Sigmoid colon (tissue), 7 donors: ENCODE measurements around the gene TMEM14B. TPM values are rescaled to one million over a fixed set of nuclear protein-coding genes. Genes with fewer than 3 reads are reported as not detected.

ENCODE experiments used
- DNase-seq: peaks from one replicate; pipeline ENCODE4 v3.0.0-alpha.2; 2019
- H3K27ac ChIP-seq, 4 donors: fragments of 200-600 bp; sonication (generic); one replicate each; pipeline ENCODE4 v1.5.1; 2016 to 2019; ENCODE audit warnings: mild to moderate bottlenecking in 1 of 4
- H3K27me3 ChIP-seq, 3 donors: fragments of 200-600 bp; sonication (generic); one replicate each; pipeline ENCODE4 v1.5.1; 2019; ENCODE audit warnings: mild to moderate bottlenecking in 1 of 3
- H3K36me3 ChIP-seq, 4 donors: fragments of 200-600 bp; sonication (generic); one replicate each; pipeline ENCODE4 v1.5.1; 2016 to 2019
- H3K4me1 ChIP-seq, 4 donors: fragments of 200-600 bp; sonication (generic); one replicate each; pipeline ENCODE4 v1.5.1; 2017 to 2019
- H3K4me3 ChIP-seq, 4 donors: fragments of 200-600 bp; sonication (generic); one replicate each; pipeline ENCODE4 v1.5.1; 2017 to 2019; ENCODE audit warnings: mild to moderate bottlenecking in 2 of 4, moderate library complexity in 1 of 4
- H3K9me3 ChIP-seq, 4 donors: fragments of 200-600 bp in 3 of 4; sonication (generic) in 3 of 4; one replicate each; pipeline versions ENCODE4 v1.5.1 to v1.6.1; 2013 to 2019
- CTCF ChIP-seq, 4 experiments: fragments of 450-650 bp in 3 of 4; fragments of 200-600 bp in 1 of 4; IDR thresholded peaks; one replicate each; pipeline ENCODE4 v1.5.1; 2016 to 2019; ENCODE audit warnings: antibody characterized with exemption in 4 of 4, mild to moderate bottlenecking in 3 of 4, moderate library complexity in 2 of 4
- EP300 ChIP-seq, 4 donors: sonication (generic); formaldehyde crosslinking; IDR thresholded peaks; one replicate each; pipeline ENCODE4 v1.6.1; 2017; ENCODE audit warnings: antibody characterized with exemption in 4 of 4
- POLR2A ChIP-seq, 2 donors: fragments of 450-650 bp; IDR thresholded peaks; one replicate each; pipeline ENCODE4 v1.6.1; 2016; ENCODE audit warnings: antibody characterized with exemption in 2 of 2, mild to moderate bottlenecking in 2 of 2, moderate library complexity in 2 of 2
- POLR2AphosphoS5 ChIP-seq, 4 donors: sonication (generic); formaldehyde crosslinking; IDR thresholded peaks; one replicate each; pipeline ENCODE4 v1.6.1; 2017; ENCODE audit warnings: antibody characterized with exemption in 4 of 4
- WGBS, 2 donors: extraction: QIAGEN DNeasy Blood & Tissue Kit; methylation state at CpG; one replicate each; pipeline ENCODE4 v1.1.7; 2013; 5-methylcytosine and 5-hydroxymethylcytosine counted together
- intact Hi-C: fragments of 100-400 bp; cut with DNase I; formaldehyde crosslinking; loops from one replicate; pipeline ENCODE4 v1.15.1; 2023
- polyA plus RNA-seq, 3 donors: library from polyadenylated mRNA; stranded (reverse); fragments of 200-250 nt; gene quantifications; one replicate each; pipeline ENCODE4 v1.2.3, GENCODE V29; 2013
- small RNA-seq, 3 donors: library from RNA; depleted of rRNA; stranded (forward); fragments of <200 nt; gene quantifications; one replicate each; pipeline ENCODE3, GENCODE V24; 2016
- total RNA-seq, 4 donors: library from RNA; depleted of rRNA; stranded (reverse); fragments of >200 nt; gene quantifications; one replicate each; pipeline ENCODE4 v1.1.0, GENCODE V29; 2016
- donor health status: healthy with polysubstance abuse.
- donor health status: Bipolar disorder and iron deficiency.
- donor health status: healthy.

Gene TMEM14B
- total and polyA plus RNA-seq, 7 donors = 51.5 to 124 (median 79.8) TPM

DNA sequence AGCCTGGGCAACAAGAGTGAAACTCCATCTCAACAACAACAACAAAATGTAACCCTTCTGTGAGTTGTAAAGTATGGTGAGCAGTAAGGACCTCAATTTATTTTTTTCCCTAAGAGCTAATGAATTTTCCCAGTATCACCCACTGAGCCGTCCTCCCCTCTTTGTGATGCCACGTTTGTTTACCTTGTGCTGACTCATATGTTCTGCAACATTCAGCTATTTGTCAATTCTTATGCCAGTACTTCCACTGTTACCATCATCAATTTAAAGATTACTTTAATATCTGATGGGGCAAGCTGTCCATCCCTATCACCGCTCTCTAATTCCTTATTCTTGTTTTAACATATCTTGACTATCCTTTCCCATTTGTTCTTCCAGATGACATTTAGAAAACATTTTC lies 53.2 kb downstream of the TMEM14B start:
- Histone ChIP-seq H3K4me3 (no peak overlapping the region), H3K9me3 (no peaks in the 10 kb centered on the region), H3K36me3 (no peaks in the 10 kb centered on the region), H3K27ac (no peak overlapping the region), H3K27me3 (no peaks in the 10 kb centered on the region), H3K4me1 (no peaks in the 10 kb centered on the region)
- intact Hi-C loops = loop anchor here (1.0 to 2.0 kb wide), 2 partner anchors 106 to 291 kb away; partner anchors contain the start of genes C6orf52 and PAK1IP1
- no peak for TF ChIP-seq EP300 (IDR thresholded peaks at IDR 0.05)
- TF ChIP-seq POLR2AphosphoS5 (IDR thresholded peaks at IDR 0.05) = no peak
- no peak for TF ChIP-seq CTCF (IDR thresholded peaks at IDR 0.05)
- TF ChIP-seq POLR2A (IDR thresholded peaks at IDR 0.05) = no peak
- no peak for DNase-seq
- WGBS, 2 donors = 59 to 74% methylated on average over 3 of the region's 3 CpGs

- Histone ChIP-seq H3K27me3 (no peaks in the 10 kb centered on the region), H3K9me3 (no peaks in the 10 kb centered on the region), H3K4me3 (no peak overlapping the region), H3K4me1 (no peaks in the 10 kb centered on the region), H3K27ac (no peak overlapping the region), H3K36me3 (no peaks in the 10 kb centered on the region)
- DNase-seq = no peak
- TF ChIP-seq EP300 (IDR thresholded peaks at IDR 0.05) (no peak), CTCF (IDR thresholded peaks at IDR 0.05) (peak; percentile 60 to 94 (median 88))
- intact Hi-C loops = loop anchor here (1.0 to 2.0 kb wide), 2 partner anchors 107 to 291 kb away; partner anchors contain the start of genes C6orf52 and PAK1IP1
- WGBS, 2 donors = 46 to 50% methylated on average over 2 of the region's 2 CpGs
Observed at GRCh38 chr6:10801224-10801848, 53.7 kb downstream of the TMEM14B start.

Small RNA genes within 50 kb of the gene (small RNA-seq; reads per million reads assigned to genes)
- 0 reads per million in 3 donors for gene RNA5SP203

Other genes starting within 250 kb of the TMEM14B start
- gene GCNT2, start 226.5 kb upstream of the TMEM14B start, total RNA-seq = 10 to 100 TPM; 13.2 to 26.9 (median 15.9) TPM
- gene GCNT2, start 226.5 kb upstream of the TMEM14B start, polyA plus RNA-seq = 1 to 10 TPM; 2.4 to 5.3 (median 4.6) TPM
- gene C6orf52, start 53.2 kb upstream of the TMEM14B start, total RNA-seq = not detected
- 1 to 10 TPM in 1 of 3 donors, not detected in 2; 1.3 TPM for gene C6orf52, start 53.2 kb upstream of the TMEM14B start, polyA plus RNA-seq
- 10 to 100 TPM in 2 of 4 donors, 1 to 10 TPM in 2; 6.6 to 14.6 (median 11.8) TPM for gene PAK1IP1, start 52.8 kb upstream of the TMEM14B start, total RNA-seq
- 10 to 100 TPM in 2 of 3 donors, 1 to 10 TPM in 1; 7.6 to 14.3 (median 10.8) TPM for gene PAK1IP1, start 52.8 kb upstream of the TMEM14B start, polyA plus RNA-seq
- gene TMEM14C, start 24.7 kb upstream of the TMEM14B start, total RNA-seq = 100 to 1,000 TPM; 115 to 199 (median 170) TPM
- 100 to 1,000 TPM in 2 of 3 donors, 10 to 100 TPM in 1; 86.0 to 130 (median 110) TPM for gene TMEM14C, start 24.7 kb upstream of the TMEM14B start, polyA plus RNA-seq
- gene MAK, start 90.7 kb downstream of the TMEM14B start, total RNA-seq = under 1 TPM in 1 of 4 donors, not detected in 3; 0.36 TPM
- gene MAK, start 90.7 kb downstream of the TMEM14B start, polyA plus RNA-seq = under 1 TPM in 1 of 3 donors, not detected in 2; 0.03 TPM
- gene GCM2, start 134.2 kb downstream of the TMEM14B start, total RNA-seq = not detected
- gene GCM2, start 134.2 kb downstream of the TMEM14B start, polyA plus RNA-seq = not detected
- 10 to 100 TPM in 1 of 4 donors, 1 to 10 TPM in 1, under 1 TPM in 2; 0.66 to 22.1 (median 0.91) TPM for gene SYCP2L, start 139.2 kb downstream of the TMEM14B start, total RNA-seq
- gene SYCP2L, start 139.2 kb downstream of the TMEM14B start, polyA plus RNA-seq = under 1 TPM in 1 of 3 donors, not detected in 2; 0.09 TPM